Iris pigment epithelial cell (primary cell): ENCODE measurements around the gene HSPE1.
"Not testable (repeated sequence)": the region's sequence is repeated elsewhere in the genome, so short reads cannot be mapped to it uniquely, and the experiment has no call there.

Source experiments
- DNase-seq: peaks from one replicate; pipeline ENCODE4 v3.0.0-alpha.2; 2011; ENCODE audit warnings: low read depth

HSPE1 gene

GRCh38 chr2:197498235-197498936 is 1.8 kb upstream of the HSPE1 start:
- peak; percentile 15 for DNase-seq

DNA sequence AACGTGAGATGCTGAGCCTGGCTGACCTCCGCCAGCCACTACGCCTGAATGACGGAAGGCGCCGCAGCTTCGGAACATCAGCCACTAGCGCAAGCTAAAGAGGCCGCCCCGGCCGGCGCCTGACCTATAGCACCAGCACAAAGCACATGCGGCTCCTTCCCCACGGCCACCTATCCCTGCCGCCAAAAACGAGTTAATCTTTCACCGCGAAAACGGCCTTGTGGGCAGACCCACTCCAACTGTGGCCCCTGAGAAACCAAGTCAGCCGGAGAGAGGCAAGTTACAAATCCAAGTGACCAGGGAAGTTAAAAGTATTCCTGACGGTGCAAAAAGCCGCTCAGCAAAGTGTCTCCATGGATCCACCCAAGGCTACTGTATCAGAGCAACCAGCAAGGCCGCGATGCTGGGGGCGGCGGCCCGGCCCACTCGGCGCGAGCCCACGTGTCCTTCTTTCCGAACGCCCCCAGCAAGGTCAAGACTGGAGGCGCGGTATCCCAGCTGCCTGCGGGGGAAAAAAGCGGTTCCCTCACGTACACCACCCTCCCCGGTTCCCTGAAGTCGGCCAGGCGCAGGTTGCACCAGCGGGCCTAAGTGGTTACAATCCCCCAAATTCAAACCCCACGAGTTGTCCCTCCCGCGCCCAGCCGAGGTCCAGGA is 1.1 kb upstream of the HSPE1 start:
- peak; percentile 71 for DNase-seq

- DNase-seq: peak; percentile 23
Observed at GRCh38 chr2:197500503-197501131, 438 bp downstream of the HSPE1 start.

- no peak for DNase-seq
Observed at GRCh38 chr2:197502201-197502600, 2.0 kb downstream of the HSPE1 start.

DNA sequence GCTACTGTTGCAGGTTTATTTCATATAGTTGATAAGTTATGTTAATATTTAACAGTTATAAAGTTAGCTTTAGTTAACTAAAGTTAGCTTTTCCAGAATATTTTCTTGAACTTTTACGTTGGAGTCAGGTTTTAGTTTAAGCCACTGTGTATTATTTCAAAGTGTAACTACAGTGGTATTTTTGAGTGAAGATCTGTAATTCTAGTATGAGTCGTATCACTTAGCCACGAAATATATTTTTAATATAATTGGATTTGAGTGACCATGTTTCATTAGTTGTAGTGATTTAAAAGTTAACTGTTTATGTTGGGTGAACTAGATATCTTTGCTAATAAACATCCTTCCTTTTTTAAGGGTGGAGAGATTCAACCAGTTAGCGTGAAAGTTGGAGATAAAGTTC is 2.5 kb downstream of the HSPE1 start:
- no peak for DNase-seq

GRCh38 chr2:197504000-197504399 is 3.8 kb downstream of the HSPE1 start:
- DNase-seq: no peak

GRCh38 chr2:197504512-197504911 is 4.3 kb downstream of the HSPE1 start:
- DNase-seq: no peak

GRCh38 chr2:197506658-197507057 is 6.5 kb downstream of the HSPE1 start:
- DNase-seq: no peak

GRCh38 chr2:197513915-197514314 is 13.7 kb downstream of the HSPE1 start:
- DNase-seq: no peak

- DNase-seq: peak; percentile 11
Observed at GRCh38 chr2:197514754-197515153, 14.6 kb downstream of the HSPE1 start.

DNA sequence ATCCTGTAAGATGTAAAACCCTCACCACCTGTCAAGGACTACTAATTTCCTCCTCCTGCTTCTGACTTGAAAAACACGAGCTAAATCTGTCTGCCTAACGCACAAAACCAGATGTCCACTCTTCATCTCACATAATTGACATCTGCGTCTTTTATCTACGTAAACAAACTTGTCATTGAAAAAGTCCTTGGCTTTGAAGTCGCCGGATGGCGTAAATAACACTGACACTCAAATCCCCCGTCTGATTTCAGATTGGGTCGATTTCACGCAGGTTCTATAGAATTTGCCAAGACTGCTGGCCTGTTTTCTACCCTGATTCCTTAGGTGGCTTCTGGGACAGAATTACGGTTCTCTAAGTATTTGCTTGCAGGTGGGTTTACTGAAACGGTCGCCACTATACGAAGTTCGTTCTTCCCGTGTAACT is 15.1 kb downstream of the HSPE1 start:
- peak; percentile 28 for DNase-seq

GRCh38 chr2:197515739-197516392 is 15.7 kb downstream of the HSPE1 start, which contains the start of gene MOB4:
MOB4 (plus strand) TSS chr2:197516066; CDS start chr2:197516087, 21 bp downstream.
- DNase-seq: peak; percentile 93

DNA sequence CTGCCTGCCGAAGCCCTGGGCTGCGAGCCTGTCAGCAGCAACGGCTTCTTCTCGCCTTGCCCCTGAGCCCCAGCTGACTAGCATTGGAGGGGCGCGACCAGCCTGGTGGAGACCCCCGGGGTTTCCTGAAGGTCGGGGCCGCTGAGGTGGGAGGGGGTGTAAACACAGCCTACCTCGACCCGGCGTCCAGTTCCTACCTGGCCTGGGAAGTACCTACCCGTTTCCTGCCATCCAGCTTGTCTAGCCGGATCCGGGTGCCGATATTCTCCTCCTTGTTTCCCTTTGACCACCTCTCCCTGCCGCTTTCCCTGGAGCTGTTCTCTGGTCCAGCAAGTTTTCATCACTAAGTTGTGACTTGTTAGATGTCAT is 16.2 kb downstream of the HSPE1 start:
- peak; percentile 40 for DNase-seq

GRCh38 chr2:197517150-197517549 is 17.0 kb downstream of the HSPE1 start:
- no peak for DNase-seq

- DNase-seq: peak; percentile 43
Observed at GRCh38 chr2:197538412-197538811, 38.2 kb downstream of the HSPE1 start.

GRCh38 chr2:197539734-197540133 is 39.6 kb downstream of the HSPE1 start:
- no peak for DNase-seq

GRCh38 chr2:197543206-197543605 is 43.0 kb downstream of the HSPE1 start:
- no peak for DNase-seq

GRCh38 chr2:197547163-197547900 is 47.2 kb downstream of the HSPE1 start:
- no peak for DNase-seq

DNA sequence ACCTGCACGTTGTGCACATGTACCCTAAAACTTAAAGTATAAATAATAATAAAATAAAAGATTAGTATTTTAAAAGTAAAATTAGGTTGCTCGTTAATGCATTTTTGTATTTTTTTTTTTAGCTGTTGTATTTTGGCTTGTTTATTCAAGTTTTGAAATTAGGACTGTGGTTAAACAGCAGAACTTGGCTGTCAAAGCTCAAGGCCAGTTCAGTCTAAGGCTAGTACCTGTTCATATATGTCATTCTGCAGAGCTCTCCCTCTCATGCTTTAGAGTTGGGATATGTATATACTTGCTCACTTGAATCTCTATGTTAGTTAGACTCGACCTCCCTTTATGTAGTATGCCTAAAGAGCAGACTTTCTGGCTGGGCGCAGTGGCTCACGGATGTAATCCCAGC is 48.4 kb downstream of the HSPE1 start:
- DNase-seq: no peak

DNA sequence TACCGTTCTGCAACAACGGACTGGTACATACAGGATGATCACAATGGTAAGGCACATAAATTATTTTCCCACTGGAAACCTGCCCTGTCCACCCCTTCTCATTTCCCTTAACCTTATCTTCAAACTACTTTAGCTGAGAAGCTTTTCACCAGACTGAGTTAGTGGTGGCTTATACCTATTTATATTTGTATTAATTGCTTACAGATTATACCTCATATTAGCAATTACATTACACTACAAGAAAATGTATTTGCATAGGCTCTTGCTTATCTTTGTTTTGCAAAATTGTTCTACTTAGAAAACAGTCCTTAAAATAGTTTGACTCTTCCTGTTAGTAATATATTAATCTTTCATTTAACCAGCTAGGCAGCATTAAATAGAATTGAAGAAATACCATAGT is 51.1 kb downstream of the HSPE1 start:
- DNase-seq: not testable (repeated sequence)
